HEK293 (cell line): ENCODE measurements around the gene TMEM247.

ENCODE experiments used
- CTCF ChIA-PET: fragments of 350-600 bp; formaldehyde crosslinking; extraction: SDS; loops from one replicate; lab custom pipeline; 2021; ENCODE audit warnings: antibody characterized with exemption; lab: Yijun Ruan, JAX
- POLR2A ChIA-PET: fragments of 300-600 bp; formaldehyde crosslinking; extraction: SDS; loops from one replicate; lab custom pipeline; 2020; ENCODE audit warnings: antibody characterized with exemption, inconsistent platforms; lab: Yijun Ruan, JAX
- H3K27ac ChIP-seq: fragments of 200-500 bp; sonication (Bioruptor generic); 2 replicates; pipeline ENCODE4 v1.5.1; 2014; ENCODE audit warnings: low read depth, low read length, control low read depth, inconsistent platforms; ENCODE audit errors: extremely low read depth
- H3K36me3 ChIP-seq, 2 experiments: fragments of 200-500 bp in 1 of 2; sonication (Bioruptor generic) in 1 of 2; 1 replicate in 1 of 2; 2 replicates in 1 of 2; pipeline ENCODE4 v1.5.1; 2014 to 2017; ENCODE audit warnings: inconsistent platforms in 2 of 2, low read length in 2 of 2; ENCODE audit not compliant: control insufficient read depth in 2 of 2, insufficient read depth in 1 of 2
- H3K4me1 ChIP-seq: fragments of 200-500 bp; sonication (Bioruptor generic); 2 replicates; pipeline ENCODE4 v1.5.1; 2014; ENCODE audit warnings: mild to moderate bottlenecking, low read length, inconsistent platforms; ENCODE audit not compliant: control insufficient read depth, insufficient read depth
- H3K4me3 ChIP-seq: 2 replicates; pipeline ENCODE4 v1.5.1; 2011; ENCODE audit warnings: low read depth, mild to moderate bottlenecking, control low read depth, low read length, moderate library complexity
- H3K9me3 ChIP-seq: fragments of 200-500 bp; sonication (Bioruptor generic); 2 replicates; pipeline ENCODE4 v1.5.1; 2014; ENCODE audit warnings: low read depth, low read length, inconsistent platforms; ENCODE audit not compliant: control insufficient read depth, insufficient read depth
- GLI2 ChIP-seq: fragments of 450-650 bp; formaldehyde crosslinking; IDR thresholded peaks from 2 replicates; pipeline ENCODE4; 2017; ENCODE audit warnings: missing biosample characterization, missing genetic modification characterization, low read depth, borderline replicate concordance
- HOXD13 ChIP-seq: sonication (generic); formaldehyde crosslinking; IDR thresholded peaks from 2 replicates; pipeline ENCODE4 v1.8.0; 2022; ENCODE audit warnings: missing genetic modification reagents, borderline replicate concordance
- IKZF3 ChIP-seq: fragments of 450-650 bp; IDR thresholded peaks from 2 replicates; pipeline ENCODE4 v1.5.0; 2018; ENCODE audit warnings: missing biosample characterization, mild to moderate bottlenecking, missing genetic modification characterization, moderate library complexity
- KLF1 ChIP-seq: fragments of 450-650 bp; formaldehyde crosslinking; IDR thresholded peaks from 2 replicates; pipeline ENCODE4 v1.5.1; 2016; ENCODE audit warnings: missing biosample characterization, missing genetic modification characterization
- MZF1 ChIP-seq: fragments of 450-650 bp; formaldehyde crosslinking; IDR thresholded peaks from 2 replicates; pipeline ENCODE4 v1.5.1; 2017; ENCODE audit warnings: missing biosample characterization, missing genetic modification characterization, borderline replicate concordance
- PRDM1 ChIP-seq: fragments of 450-650 bp; formaldehyde crosslinking; IDR thresholded peaks from 2 replicates; pipeline ENCODE4; 2016; ENCODE audit warnings: missing biosample characterization, missing genetic modification characterization
- RBAK ChIP-seq: fragments of 450-650 bp; formaldehyde crosslinking; IDR thresholded peaks from 2 replicates; pipeline ENCODE4 v1.5.1; 2016; ENCODE audit warnings: missing biosample characterization, missing genetic modification characterization
- SETDB1 ChIP-seq: IDR thresholded peaks from one replicate; pipeline ENCODE4 v1.6.1; 2017; ENCODE audit warnings: mild to moderate bottlenecking, low read length, moderate library complexity, mixed read lengths; ENCODE audit not compliant: insufficient read length
- TRIM28 ChIP-seq: IDR thresholded peaks from 2 replicates; pipeline ENCODE4 v1.6.1; 2011; ENCODE audit warnings: low read length, control low read depth, borderline replicate concordance
- YY1 ChIP-seq: fragments of 450-650 bp; formaldehyde crosslinking; IDR thresholded peaks from 2 replicates; pipeline ENCODE4 v1.5.1; 2018; ENCODE audit warnings: missing biosample characterization, missing genetic modification characterization
- ZFP41 ChIP-seq: fragments of 450-650 bp; formaldehyde crosslinking; IDR thresholded peaks from 2 replicates; pipeline ENCODE4 v1.5.1; 2016; ENCODE audit warnings: missing biosample characterization, missing genetic modification characterization, borderline replicate concordance
- ZNF223 ChIP-seq: fragments of 450-650 bp; formaldehyde crosslinking; IDR thresholded peaks from 2 replicates; pipeline ENCODE4 v1.5.1; 2016; ENCODE audit warnings: missing biosample characterization, missing genetic modification characterization
- ZNF24 ChIP-seq: fragments of 450-650 bp; formaldehyde crosslinking; IDR thresholded peaks from 2 replicates; pipeline ENCODE4 v1.5.1; 2016; ENCODE audit warnings: missing biosample characterization, missing genetic modification characterization
- ZNF292 ChIP-seq: fragments of 450-650 bp; formaldehyde crosslinking; IDR thresholded peaks from 2 replicates; pipeline ENCODE4 v1.5.1; 2016; ENCODE audit warnings: low read depth, missing biosample characterization, missing genetic modification characterization, borderline replicate concordance
- ZNF394 ChIP-seq: fragments of 450-650 bp; formaldehyde crosslinking; IDR thresholded peaks from 2 replicates; pipeline ENCODE4 v1.5.1; 2016; ENCODE audit warnings: missing biosample characterization, missing genetic modification characterization, mild to moderate bottlenecking, moderate library complexity, borderline replicate concordance
- ZNF404 ChIP-seq: fragments of 450-650 bp; formaldehyde crosslinking; IDR thresholded peaks from 2 replicates; pipeline ENCODE4 v1.5.1; 2017; ENCODE audit warnings: missing biosample characterization, missing genetic modification characterization
- ZNF529 ChIP-seq: fragments of 450-650 bp; formaldehyde crosslinking; IDR thresholded peaks from 2 replicates; pipeline ENCODE4 v1.5.1; 2017; ENCODE audit warnings: missing genetic modification characterization, missing biosample characterization; ENCODE audit not compliant: insufficient replicate concordance
- ZNF624 ChIP-seq: fragments of 450-650 bp; formaldehyde crosslinking; IDR thresholded peaks from 2 replicates; pipeline ENCODE4 v1.5.1; 2017; ENCODE audit warnings: missing biosample characterization, missing genetic modification characterization
- TF ChIP-seq, protein P1 (sequence below): fragments of 450-650 bp; formaldehyde crosslinking; IDR thresholded peaks from 2 replicates; pipeline ENCODE4 v1.5.1; 2016; ENCODE audit warnings: missing biosample characterization, missing genetic modification characterization
- TF ChIP-seq, protein P2 (sequence below): fragments of 450-650 bp; IDR thresholded peaks from 2 replicates; pipeline ENCODE4 v1.5.1; 2018; ENCODE audit warnings: missing biosample characterization, mild to moderate bottlenecking, missing genetic modification characterization
- TF ChIP-seq, protein P3 (sequence below): fragments of 450-650 bp; formaldehyde crosslinking; conservative IDR thresholded peaks from 2 replicates; pipeline ENCODE4 v1.5.1; 2016; ENCODE audit warnings: low read depth, missing biosample characterization, missing genetic modification characterization
- TF ChIP-seq, protein P4 (sequence below): fragments of 450-650 bp; formaldehyde crosslinking; IDR thresholded peaks from 2 replicates; pipeline ENCODE4 v1.5.1; 2016; ENCODE audit warnings: missing biosample characterization, missing genetic modification characterization
- TF ChIP-seq, protein P5 (sequence below): fragments of 450-650 bp; formaldehyde crosslinking; IDR thresholded peaks from 2 replicates; pipeline ENCODE4; 2016; ENCODE audit warnings: missing biosample characterization, missing genetic modification characterization

Gene TMEM247

DNA sequence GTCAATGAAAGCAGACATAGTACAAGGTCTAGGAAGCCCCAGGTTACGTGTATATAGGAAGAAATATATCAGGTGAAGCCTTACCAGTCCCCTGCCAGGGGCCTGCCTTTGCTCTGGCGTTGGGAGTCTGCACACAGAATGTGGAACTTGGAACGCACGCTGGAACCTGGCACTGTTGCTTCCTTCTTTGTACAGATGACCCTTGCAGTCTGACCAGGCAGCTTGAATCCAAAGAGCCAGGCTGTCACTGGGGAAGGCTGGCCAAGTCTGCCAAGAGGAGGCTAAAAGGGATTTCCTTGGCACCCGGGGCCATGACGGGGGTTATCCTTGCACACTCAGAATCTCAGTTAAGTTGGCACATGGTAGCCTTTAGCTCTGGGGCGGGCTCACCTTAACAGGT is 39.5 kb downstream of the TMEM247 start:
- no peaks in the 10 kb centered on the region for H3K36me3 ChIP-seq
- H3K4me3 ChIP-seq, result no peak overlapping the region
- H3K4me1 ChIP-seq, result no peaks in the 10 kb centered on the region
- ChIA-PET POLR2A (no interaction called here), CTCF (interaction anchor here (0.7 kb wide), 1 partner anchor 144 kb away, joined by 3 read pairs; no protein-coding TSS in a partner anchor)
- H3K9me3 ChIP-seq, result no peaks in the 10 kb centered on the region
- H3K27ac ChIP-seq, result no peak overlapping the region
- TF ChIP-seq, protein P1, sequence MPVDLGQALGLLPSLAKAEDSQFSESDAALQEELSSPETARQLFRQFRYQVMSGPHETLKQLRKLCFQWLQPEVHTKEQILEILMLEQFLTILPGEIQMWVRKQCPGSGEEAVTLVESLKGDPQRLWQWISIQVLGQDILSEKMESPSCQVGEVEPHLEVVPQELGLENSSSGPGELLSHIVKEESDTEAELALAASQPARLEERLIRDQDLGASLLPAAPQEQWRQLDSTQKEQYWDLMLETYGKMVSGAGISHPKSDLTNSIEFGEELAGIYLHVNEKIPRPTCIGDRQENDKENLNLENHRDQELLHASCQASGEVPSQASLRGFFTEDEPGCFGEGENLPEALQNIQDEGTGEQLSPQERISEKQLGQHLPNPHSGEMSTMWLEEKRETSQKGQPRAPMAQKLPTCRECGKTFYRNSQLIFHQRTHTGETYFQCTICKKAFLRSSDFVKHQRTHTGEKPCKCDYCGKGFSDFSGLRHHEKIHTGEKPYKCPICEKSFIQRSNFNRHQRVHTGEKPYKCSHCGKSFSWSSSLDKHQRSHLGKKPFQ (tag by site-specific recombination), result no peak
- TF ChIP-seq ZNF394 (tag by site-specific recombination) (no peak), ZNF624 (tag by site-specific recombination) (no peak), RBAK (tag by site-specific recombination) (no peak), ZNF404 (tag by site-specific recombination) (no peak), ZNF223 (tag by site-specific recombination) (no peak), KLF1 (tag by site-specific recombination) (no peak), GLI2 (tag by site-specific recombination) (no peak), ZNF529 (tag by site-specific recombination) (no peak), ZNF24 (tag by site-specific recombination) (no peak), HOXD13 (no peak)
- TF ChIP-seq, protein P2, sequence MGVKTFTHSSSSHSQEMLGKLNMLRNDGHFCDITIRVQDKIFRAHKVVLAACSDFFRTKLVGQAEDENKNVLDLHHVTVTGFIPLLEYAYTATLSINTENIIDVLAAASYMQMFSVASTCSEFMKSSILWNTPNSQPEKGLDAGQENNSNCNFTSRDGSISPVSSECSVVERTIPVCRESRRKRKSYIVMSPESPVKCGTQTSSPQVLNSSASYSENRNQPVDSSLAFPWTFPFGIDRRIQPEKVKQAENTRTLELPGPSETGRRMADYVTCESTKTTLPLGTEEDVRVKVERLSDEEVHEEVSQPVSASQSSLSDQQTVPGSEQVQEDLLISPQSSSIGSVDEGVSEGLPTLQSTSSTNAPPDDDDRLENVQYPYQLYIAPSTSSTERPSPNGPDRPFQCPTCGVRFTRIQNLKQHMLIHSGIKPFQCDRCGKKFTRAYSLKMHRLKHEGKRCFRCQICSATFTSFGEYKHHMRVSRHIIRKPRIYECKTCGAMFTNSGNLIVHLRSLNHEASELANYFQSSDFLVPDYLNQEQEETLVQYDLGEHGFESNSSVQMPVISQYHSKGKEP (tag by site-specific recombination), result no peak

DNA sequence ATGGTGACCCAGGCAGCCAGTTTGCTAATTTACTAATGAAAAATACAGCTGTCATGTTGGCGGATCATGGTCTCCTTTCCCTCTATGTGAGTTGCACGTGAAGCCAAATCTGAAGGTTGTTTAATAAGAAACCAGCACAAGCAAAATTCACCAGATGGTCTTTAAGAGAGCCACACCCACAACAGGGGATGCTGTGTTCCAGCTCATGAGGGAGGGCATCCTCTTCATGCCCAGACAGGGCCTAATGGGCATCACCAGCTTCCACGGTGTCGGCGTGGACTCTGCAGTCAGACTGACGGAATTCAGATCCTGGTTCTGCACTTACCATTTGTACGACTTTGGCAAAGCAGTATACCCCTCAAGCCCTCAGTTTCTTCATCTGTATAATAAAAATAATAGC is 39.9 kb downstream of the TMEM247 start:
- ChIA-PET CTCF (interaction anchor here (0.7 kb wide), 1 partner anchor 144 kb away, joined by 3 read pairs; no protein-coding TSS in a partner anchor), POLR2A (no interaction called here)

DNA sequence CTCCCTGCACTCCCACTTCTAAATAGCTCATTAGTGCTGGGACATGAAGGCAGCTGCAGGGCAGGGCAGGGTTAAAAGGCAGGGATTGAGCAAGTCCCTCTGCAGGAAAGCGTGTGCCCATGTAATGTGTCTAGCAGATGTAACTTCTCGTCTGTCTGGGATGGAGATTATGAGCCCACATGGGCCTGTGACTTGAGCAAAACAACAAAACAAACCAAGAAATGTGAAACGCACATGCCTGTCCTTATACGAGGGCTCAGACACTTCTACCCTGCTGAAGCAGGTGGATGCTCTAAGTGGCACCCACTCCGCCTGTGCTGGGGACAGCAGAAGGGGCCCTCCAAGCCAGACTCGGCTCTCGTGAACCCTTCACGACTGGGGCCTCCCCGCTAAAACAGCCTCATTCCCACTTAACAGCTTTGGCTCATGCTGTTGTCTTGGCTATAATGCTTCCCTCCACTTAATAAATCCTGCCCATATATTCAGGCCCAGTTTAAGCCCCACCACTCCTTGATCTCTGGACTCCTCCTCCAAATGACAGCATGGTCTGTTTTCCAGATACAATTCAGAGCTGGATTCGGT is 40.9 kb downstream of the TMEM247 start:
- no peaks in the 10 kb centered on the region for H3K4me1 ChIP-seq
- H3K4me3 ChIP-seq, result no peak overlapping the region
- POLR2A ChIA-PET, result no interaction called here
- TF ChIP-seq SETDB1 (no peak), IKZF3 (no peak)
- TF ChIP-seq, protein P3, sequence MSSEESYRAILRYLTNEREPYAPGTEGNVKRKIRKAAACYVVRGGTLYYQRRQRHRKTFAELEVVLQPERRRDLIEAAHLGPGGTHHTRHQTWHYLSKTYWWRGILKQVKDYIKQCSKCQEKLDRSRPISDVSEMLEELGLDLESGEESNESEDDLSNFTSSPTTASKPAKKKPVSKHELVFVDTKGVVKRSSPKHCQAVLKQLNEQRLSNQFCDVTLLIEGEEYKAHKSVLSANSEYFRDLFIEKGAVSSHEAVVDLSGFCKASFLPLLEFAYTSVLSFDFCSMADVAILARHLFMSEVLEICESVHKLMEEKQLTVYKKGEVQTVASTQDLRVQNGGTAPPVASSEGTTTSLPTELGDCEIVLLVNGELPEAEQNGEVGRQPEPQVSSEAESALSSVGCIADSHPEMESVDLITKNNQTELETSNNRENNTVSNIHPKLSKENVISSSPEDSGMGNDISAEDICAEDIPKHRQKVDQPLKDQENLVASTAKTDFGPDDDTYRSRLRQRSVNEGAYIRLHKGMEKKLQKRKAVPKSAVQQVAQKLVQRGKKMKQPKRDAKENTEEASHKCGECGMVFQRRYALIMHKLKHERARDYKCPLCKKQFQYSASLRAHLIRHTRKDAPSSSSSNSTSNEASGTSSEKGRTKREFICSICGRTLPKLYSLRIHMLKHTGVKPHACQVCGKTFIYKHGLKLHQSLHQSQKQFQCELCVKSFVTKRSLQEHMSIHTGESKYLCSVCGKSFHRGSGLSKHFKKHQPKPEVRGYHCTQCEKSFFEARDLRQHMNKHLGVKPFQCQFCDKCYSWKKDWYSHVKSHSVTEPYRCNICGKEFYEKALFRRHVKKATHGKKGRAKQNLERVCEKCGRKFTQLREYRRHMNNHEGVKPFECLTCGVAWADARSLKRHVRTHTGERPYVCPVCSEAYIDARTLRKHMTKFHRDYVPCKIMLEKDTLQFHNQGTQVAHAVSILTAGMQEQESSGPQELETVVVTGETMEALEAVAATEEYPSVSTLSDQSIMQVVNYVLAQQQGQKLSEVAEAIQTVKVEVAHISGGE (tag by site-specific recombination), result no peak
- TF ChIP-seq, all 188 proteins: peak for 0
- Histone ChIP-seq H3K9me3 (no peaks in the 10 kb centered on the region), H3K36me3 (no peaks in the 10 kb centered on the region), H3K27ac (no peak overlapping the region)
- CTCF ChIA-PET, result interaction anchor here (0.7 kb wide), 1 partner anchor 37 kb away, joined by 3 read pairs; no protein-coding TSS in a partner anchor

More for the DNA sequence above, 39.9 kb downstream of the TMEM247 start:
- H3K36me3 ChIP-seq, result no peaks in the 10 kb centered on the region
- no peak overlapping the region for H3K4me3 ChIP-seq
- no peaks in the 10 kb centered on the region for H3K4me1 ChIP-seq
- TF ChIP-seq PRDM1 (tag by site-specific recombination), result no peak
- no peak for TF ChIP-seq YY1 (tag by site-specific recombination)
- TF ChIP-seq, protein P4, sequence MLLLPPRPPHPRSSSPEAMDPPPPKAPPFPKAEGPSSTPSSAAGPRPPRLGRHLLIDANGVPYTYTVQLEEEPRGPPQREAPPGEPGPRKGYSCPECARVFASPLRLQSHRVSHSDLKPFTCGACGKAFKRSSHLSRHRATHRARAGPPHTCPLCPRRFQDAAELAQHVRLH (tag by site-specific recombination), result no peak
- TF ChIP-seq TRIM28, result no peak
- no peak for TF ChIP-seq ZFP41 (tag by site-specific recombination)
- TF ChIP-seq GLI2 (tag by site-specific recombination), result no peak
- TF ChIP-seq ZNF292 (tag by site-specific recombination), result no peak
- TF ChIP-seq, protein P5, sequence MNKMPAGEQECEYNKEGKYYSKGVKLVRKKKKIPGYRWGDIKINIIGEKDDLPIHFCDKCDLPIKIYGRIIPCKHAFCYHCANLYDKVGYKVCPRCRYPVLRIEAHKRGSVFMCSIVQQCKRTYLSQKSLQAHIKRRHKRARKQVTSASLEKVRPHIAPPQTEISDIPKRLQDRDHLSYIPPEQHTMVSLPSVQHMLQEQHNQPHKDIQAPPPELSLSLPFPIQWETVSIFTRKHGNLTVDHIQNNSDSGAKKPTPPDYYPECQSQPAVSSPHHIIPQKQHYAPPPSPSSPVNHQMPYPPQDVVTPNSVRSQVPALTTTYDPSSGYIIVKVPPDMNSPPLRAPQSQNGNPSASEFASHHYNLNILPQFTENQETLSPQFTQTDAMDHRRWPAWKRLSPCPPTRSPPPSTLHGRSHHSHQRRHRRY (tag by site-specific recombination), result no peak
- TF ChIP-seq MZF1 (tag by site-specific recombination), result no peak
- no peaks in the 10 kb centered on the region for H3K9me3 ChIP-seq
- no peak overlapping the region for H3K27ac ChIP-seq
